HG03558 (cell line): ENCODE measurements around the gene MTRF1L.

Experiments
- ATAC-seq: cut with Tn5 transposase; IDR thresholded peaks from one replicate; pipeline ENCODE4 v1.9.1; 2021; ENCODE audit warnings: moderate number of reproducible peaks; ENCODE audit not compliant: unreplicated experiment; ENCODE audit errors: extremely low read depth

MTRF1L gene

DNA sequence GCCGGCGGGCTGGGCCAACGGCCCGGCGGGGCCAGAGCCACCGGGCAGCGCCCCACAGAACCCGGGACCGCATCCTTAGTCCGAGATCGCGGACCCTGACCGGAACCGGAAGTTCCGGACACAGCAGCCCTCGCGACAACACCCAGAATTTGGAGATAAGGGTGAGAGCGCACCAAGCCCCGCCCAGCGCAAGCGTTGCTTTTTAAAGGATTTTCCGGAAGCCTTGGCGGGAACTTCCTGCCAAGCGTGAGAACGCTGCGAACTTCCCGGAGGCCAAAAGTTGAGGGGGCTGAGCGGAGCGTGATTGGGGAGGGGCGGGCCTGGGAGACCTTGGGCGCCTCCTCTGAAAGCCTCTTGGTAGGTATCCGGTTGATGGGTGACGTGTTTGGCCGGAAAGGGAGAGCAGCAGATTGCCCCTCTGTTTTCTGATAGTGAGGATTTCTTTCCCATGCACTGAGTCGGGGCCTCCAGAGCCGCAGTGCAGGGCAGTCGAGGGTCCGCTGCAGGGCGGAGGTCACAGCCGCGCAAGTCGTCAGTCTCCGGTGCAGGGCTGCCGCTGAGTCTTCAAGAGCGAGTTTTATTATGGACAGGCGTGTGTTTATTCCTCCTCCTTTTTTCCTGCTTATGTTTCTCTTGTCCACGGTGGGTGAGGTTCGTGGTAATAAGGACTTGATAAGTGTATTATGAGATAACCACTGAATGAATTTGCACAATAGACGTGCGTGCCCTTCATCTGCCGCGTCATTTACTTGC, at the start of gene MTRF1L:
Gene MTRF1L, minus strand, starts transcription at position 97 of the 753 bp plus-strand sequence. Its CDS starts 24 bp downstream, at position 73.
- ATAC-seq = peak; percentile 86

- ATAC-seq = no peak
Observed at GRCh38 chr6:153051801-153052200, 49.3 kb upstream of the MTRF1L start.

DNA sequence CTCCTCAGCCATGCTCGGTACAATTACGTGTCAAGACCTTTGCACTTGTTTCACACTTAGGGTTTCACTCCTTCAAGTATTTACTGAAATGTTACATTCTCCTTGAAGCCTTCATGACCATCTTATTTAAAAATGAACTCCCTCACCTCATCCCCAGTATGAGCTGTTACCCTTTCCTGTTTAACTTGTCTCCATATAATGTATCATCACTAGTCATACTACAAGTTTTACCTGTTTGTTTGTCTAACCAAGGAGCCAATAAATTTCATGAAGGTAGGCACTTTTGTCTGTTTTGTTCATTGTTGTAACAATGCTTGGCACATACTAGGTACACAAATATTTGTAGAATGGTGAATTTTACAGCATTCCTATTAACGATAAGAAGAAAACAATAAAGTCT, 46.1 kb upstream of the MTRF1L start:
- ATAC-seq = no peak

GRCh38 chr6:153047386-153047785, 44.9 kb upstream of the MTRF1L start:
- ATAC-seq = no peak

DNA sequence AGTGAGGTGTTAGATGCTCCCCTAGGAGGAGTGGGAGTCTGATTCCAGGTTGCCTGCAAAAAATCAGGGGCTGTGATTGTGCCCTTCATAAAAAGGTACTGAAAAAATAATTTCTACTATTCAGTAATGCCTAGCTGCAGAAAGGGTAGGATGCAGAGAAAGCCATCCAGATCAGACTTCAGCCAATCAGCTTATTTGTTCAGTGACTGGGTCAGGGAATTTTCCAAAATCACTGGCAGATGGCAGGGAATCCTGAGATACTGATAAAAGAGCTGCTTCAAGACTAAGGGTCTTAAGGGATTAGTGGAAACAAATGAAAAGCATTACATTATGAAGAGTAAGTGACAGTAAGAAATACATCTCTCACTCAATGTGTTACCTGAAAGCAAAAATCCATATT, 42.8 kb upstream of the MTRF1L start:
- no peak for ATAC-seq

DNA sequence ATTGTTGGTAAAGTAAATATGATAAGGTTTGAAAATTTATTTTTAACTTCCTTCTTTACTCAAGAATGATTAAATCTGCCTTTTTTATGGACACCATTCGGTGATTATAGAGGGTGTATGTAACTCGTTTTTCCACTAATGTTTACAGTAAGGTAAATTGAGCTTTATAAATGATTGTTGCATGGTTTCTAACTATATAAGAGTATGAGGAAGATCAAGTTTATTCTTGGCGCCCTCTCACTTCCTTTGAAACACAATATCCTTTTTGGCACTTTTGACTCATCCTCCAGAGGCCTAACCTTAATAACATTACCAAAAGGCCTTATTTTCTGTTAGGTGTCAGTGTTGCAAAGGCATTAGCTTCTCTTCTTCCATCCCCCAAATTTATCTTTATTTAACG, 41.8 kb upstream of the MTRF1L start:
- no peak for ATAC-seq

DNA sequence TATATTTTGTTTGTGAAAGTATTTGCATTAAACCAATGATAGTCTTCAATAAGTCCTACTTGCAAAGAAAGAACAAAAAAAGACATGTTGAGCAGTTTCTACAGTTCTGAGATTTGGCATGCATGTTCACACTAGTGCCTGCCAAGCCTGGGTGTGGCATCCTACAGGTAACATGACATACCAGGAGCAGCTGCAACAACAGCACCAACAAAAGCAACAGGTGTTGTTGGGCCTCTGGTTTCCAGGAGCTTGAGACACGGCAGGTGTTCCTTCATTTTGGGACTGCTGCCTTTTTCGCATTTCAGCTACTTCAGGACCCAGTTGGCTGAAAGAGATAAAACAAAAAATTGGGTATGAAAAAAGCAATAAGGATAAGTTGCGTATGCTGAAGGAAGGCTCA, 41.2 kb upstream of the MTRF1L start:
- no peak for ATAC-seq

- no peak for ATAC-seq
Observed at GRCh38 chr6:153038378-153039057, 36.0 kb upstream of the MTRF1L start.

GRCh38 chr6:153034139-153034538, 31.6 kb upstream of the MTRF1L start:
- no peak for ATAC-seq

DNA sequence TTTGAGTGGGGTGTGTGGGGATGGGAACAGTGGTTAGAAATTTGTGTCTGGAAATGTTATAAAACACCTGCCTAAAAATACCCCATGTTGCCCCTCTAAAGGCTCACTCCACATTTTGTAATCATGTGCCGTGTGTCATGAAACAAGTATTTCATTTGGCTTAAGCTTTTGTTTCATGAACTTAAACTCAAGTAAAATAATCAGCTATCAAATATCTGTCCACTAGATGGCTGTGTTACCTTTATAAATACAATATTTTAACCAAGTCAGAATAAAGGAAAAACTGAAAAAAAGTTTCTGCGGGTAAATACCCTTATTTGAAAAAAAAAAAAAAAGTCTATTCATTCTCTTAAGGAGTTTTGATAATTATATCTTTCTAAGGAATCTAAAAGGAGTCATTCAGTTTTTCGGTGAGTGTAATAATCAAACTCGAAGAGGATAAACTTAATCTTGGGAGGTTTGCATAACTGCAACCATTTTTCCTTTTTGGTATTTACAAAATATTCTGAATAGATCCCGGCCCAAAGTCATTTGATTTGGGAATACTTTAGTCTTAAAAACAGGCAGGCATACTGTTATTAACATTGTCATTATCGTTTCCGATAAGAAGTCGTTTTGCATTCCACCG, 29.9 kb upstream of the MTRF1L start:
- no peak for ATAC-seq

GRCh38 chr6:153031335-153031955, 28.9 kb upstream of the MTRF1L start:
- no peak for ATAC-seq

DNA sequence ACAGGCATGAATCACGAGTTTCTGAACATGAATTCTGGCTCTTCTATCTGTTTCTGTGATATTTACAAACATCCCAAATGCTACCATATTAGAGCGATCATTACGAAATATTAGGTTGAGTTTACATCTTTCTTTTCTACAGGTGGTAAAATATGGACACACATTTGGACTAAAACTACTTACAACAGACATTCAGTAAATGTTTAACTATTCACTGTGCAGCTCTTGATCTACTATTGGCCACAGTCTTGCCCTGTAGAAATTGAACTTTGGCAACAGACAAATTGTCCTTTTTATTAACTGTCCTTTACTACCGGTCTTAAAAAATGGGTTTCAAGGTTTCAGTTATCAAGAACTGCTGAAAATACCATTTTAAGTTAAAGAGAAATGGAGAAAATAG, 26.5 kb upstream of the MTRF1L start:
- ATAC-seq = no peak

DNA sequence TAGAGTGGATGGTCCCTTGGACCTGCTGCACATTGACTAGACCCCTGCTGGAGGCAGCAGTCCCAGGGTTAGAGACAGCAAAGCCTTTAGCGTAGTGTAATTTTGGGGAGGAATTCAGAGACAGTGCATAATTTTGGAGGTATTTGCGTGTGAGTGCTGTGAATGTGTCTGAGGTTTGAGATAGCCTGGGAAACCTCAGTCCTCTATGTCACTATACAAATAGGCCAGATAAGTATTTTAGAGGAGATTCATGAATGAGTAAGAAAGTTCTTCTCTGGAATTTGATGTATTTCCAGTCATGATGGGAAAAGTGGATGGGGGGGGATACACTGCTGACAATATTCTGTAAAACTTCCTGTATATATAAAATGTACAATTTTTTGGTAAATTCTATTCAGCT, 25.8 kb upstream of the MTRF1L start:
- ATAC-seq = no peak

- no peak for ATAC-seq
Observed at GRCh38 chr6:153027480-153027879, 25.0 kb upstream of the MTRF1L start.

- no peak for ATAC-seq
Observed at GRCh38 chr6:153024709-153025017, 22.2 kb upstream of the MTRF1L start.

- ATAC-seq = peak; percentile 98
Observed at GRCh38 chr6:153023977-153024708, 21.6 kb upstream of the MTRF1L start.

- ATAC-seq = no peak
Observed at GRCh38 chr6:153018355-153018754, 15.8 kb upstream of the MTRF1L start.

DNA sequence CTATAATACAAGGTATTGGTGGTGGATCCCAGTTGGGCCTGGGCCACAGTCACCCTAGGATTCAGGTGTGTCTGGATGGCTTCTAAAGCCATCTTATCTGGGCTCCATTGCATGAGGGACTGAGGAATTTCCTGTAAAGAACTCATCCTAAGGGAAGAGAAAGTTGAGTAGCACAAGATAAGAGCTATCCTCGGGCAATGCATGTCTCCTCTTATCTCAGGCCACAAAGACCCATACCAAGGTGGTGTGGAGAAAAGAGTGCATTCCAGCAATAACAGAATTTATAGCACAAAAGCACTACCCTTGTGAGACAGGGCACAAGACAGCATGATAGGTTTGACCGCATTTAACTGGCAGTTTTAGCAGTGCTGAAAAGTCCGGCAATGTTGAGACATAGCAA, 14.3 kb upstream of the MTRF1L start:
- no peak for ATAC-seq

DNA sequence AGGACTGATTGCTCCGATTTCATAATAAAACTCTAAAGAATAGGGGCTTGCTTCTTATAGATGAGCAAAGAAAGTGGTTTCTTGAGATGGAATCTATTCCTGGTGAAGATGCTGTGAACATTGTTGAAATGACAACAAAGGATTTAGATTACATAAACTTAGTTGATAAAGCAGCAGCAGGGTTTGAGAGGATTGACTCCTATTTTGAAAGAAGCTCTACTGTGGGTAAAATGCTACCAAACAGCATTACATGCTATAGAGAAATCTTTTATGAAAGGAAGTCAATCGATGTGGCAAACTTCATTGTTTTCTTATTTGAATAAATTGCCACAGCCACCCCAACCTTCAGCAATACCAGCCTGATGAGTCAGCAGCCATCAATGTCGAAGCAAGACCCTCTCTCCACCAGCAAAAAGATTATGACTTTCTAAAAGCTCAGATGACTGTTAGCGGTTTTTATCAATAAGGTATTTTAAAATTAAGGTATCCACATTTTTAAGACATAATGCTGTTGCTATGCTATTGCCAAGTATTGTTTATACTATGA, 12.7 kb upstream of the MTRF1L start:
- ATAC-seq = no peak

GRCh38 chr6:153013438-153013837, 10.9 kb upstream of the MTRF1L start:
- ATAC-seq = no peak
